WERI-Rb-1 (cell line): Measurements from ENCODE around the gene UGT1A6.
"Not testable (repeated sequence)": the region's sequence is repeated elsewhere in the genome, so short reads cannot be mapped to it uniquely, and the experiment has no call there.

Source experiments
- DNase-seq: peaks from one replicate; pipeline ENCODE4 v3.0.0-alpha.2; 2020
- H3K27ac ChIP-seq: fragments of 250-450 bp; sonication (Bioruptor Pico); 2 replicates; pipeline ENCODE4 v1.5.1; 2020; ENCODE audit warnings: mild to moderate bottlenecking, moderate library complexity
- H3K27me3 ChIP-seq: fragments of 250-450 bp; sonication (Bioruptor Pico); 2 replicates; pipeline ENCODE4 v1.5.1; 2021; ENCODE audit warnings: mild to moderate bottlenecking, low read depth, moderate library complexity; ENCODE audit not compliant: insufficient read depth, severe bottlenecking
- H3K36me3 ChIP-seq: fragments of 250-450 bp; sonication (Bioruptor Pico); 2 replicates; pipeline ENCODE4 v1.5.1; 2020; ENCODE audit warnings: mild to moderate bottlenecking, moderate library complexity
- H3K4me3 ChIP-seq: 2 replicates; pipeline ENCODE4 v1.5.1; 2011; ENCODE audit warnings: low read depth, mild to moderate bottlenecking, control low read depth, low read length
- H3K9me3 ChIP-seq: fragments of 250-450 bp; sonication (Bioruptor Pico); 2 replicates; pipeline ENCODE4 v1.5.1; 2021; ENCODE audit warnings: mild to moderate bottlenecking, moderate library complexity; ENCODE audit not compliant: severe bottlenecking
- CTCF ChIP-seq: IDR thresholded peaks from 2 replicates; pipeline ENCODE4 v1.5.1; 2011; ENCODE audit warnings: low read depth, mild to moderate bottlenecking, control low read depth, inconsistent platforms, low read length

Gene UGT1A6

GRCh38 chr2:233655043-233655442, 37.6 kb upstream of the UGT1A6 start:
- Histone ChIP-seq H3K27me3 (no peaks in the 10 kb centered on the region), H3K9me3 (no peaks in the 10 kb centered on the region), H3K36me3 (no peaks in the 10 kb centered on the region), H3K27ac (no peak overlapping the region), H3K4me3 (no peak overlapping the region)
- TF ChIP-seq CTCF: no peak
- DNase-seq: no peak

- not testable (repeated sequence) for DNase-seq, H3K36me3 ChIP-seq, H3K4me3 ChIP-seq, H3K27me3 ChIP-seq, H3K27ac ChIP-seq, H3K9me3 ChIP-seq
Measured at GRCh38 chr2:233655943-233656342, 36.7 kb upstream of the UGT1A6 start.

- no peak for DNase-seq
- no peak for TF ChIP-seq CTCF
- no peaks in the 10 kb centered on the region for H3K9me3 ChIP-seq
- H3K4me3 ChIP-seq: no peak overlapping the region
- H3K27me3 ChIP-seq: no peaks in the 10 kb centered on the region
- no peaks in the 10 kb centered on the region for H3K36me3 ChIP-seq
- no peak overlapping the region for H3K27ac ChIP-seq
Measured at GRCh38 chr2:233656443-233656842, 36.2 kb upstream of the UGT1A6 start.

- no peaks in the 10 kb centered on the region for H3K36me3 ChIP-seq
- no peak for TF ChIP-seq CTCF
- no peak overlapping the region for H3K27ac ChIP-seq
- H3K9me3 ChIP-seq: no peaks in the 10 kb centered on the region
- H3K27me3 ChIP-seq: no peaks in the 10 kb centered on the region
- no peak for DNase-seq
- H3K4me3 ChIP-seq: no peak overlapping the region
Measured at GRCh38 chr2:233658610-233659009, 34.1 kb upstream of the UGT1A6 start.

GRCh38 chr2:233663911-233664310, 28.8 kb upstream of the UGT1A6 start:
- DNase-seq: no peak
- H3K9me3 ChIP-seq: peaks cover 2% of the 10 kb centered on the region
- H3K27ac ChIP-seq: no peak overlapping the region
- H3K27me3 ChIP-seq: no peaks in the 10 kb centered on the region
- no peaks in the 10 kb centered on the region for H3K36me3 ChIP-seq
- TF ChIP-seq CTCF: no peak
- H3K4me3 ChIP-seq: no peak overlapping the region

GRCh38 chr2:233668605-233669260, 24.0 kb upstream of the UGT1A6 start:
- Histone ChIP-seq H3K36me3 (no peaks in the 10 kb centered on the region), H3K9me3 (peaks cover 2% of the 10 kb centered on the region), H3K27me3 (no peaks in the 10 kb centered on the region), H3K27ac (no peak overlapping the region), H3K4me3 (no peak overlapping the region)
- DNase-seq: no peak
- TF ChIP-seq CTCF: no peak
